CD14-positive monocyte (primary cell): ENCODE results near the gene ATP11A. TPM values are rescaled to one million over a fixed set of nuclear protein-coding genes. Genes with fewer than 3 reads are reported as not detected.

ENCODE experiments used
- DNase-seq, 3 donors: peaks; one replicate each; pipeline ENCODE4 v3.0.0-alpha.2; 2011 to 2022
- H2AFZ ChIP-seq: 2 replicates; pipeline ENCODE4 v1.6.0; 2012; ENCODE audit warnings: mild to moderate bottlenecking, low read depth, low read length, inconsistent platforms; ENCODE audit not compliant: insufficient read depth, poor library complexity, severe bottlenecking
- H3K27ac ChIP-seq, 2 donors: 1 replicate in 1 of 2; 2 replicates in 1 of 2; pipeline ENCODE4 v1.5.1; 2012 to 2013; ENCODE audit warnings: low read length in 2 of 2, control low read depth in 1 of 2, inconsistent platforms in 1 of 2, low read depth in 1 of 2, mild to moderate bottlenecking in 1 of 2
- H3K27me3 ChIP-seq, 2 donors: one replicate each; pipeline versions ENCODE4 v1.6.0 to v1.6.1; 2011 to 2013; ENCODE audit warnings: low read length in 2 of 2; ENCODE audit not compliant: control insufficient read depth in 2 of 2, insufficient read depth in 2 of 2
- H3K36me3 ChIP-seq, 2 donors: replicated peaks in 1 of 2; 1 replicate in 1 of 2; 2 replicates in 1 of 2; pipeline versions ENCODE4 v1.5.1 to v1.6.1; 2012 to 2013; ENCODE audit warnings: low read length in 2 of 2, control low read depth in 1 of 2, inconsistent platforms in 1 of 2, mild to moderate bottlenecking in 1 of 2; ENCODE audit not compliant: insufficient read depth in 2 of 2, control insufficient read depth in 1 of 2
- H3K4me1 ChIP-seq, 2 donors: 1 replicate in 1 of 2; 2 replicates in 1 of 2; pipeline versions ENCODE4 v1.5.1 to v1.6.1; 2012 to 2013; ENCODE audit warnings: low read length in 2 of 2, control low read depth in 1 of 2, inconsistent platforms in 1 of 2, mild to moderate bottlenecking in 1 of 2, moderate library complexity in 1 of 2; ENCODE audit not compliant: insufficient read depth in 2 of 2, control insufficient read depth in 1 of 2
- H3K4me2 ChIP-seq: replicated peaks from 2 replicates; pipeline ENCODE3; 2012; ENCODE audit warnings: low read length, moderate library complexity, mild to moderate bottlenecking; ENCODE audit not compliant: poor library complexity, severe bottlenecking; ENCODE audit errors: extremely low read depth
- H3K4me3 ChIP-seq, 3 experiments: fragments of 200-600 bp in 1 of 3; sonication (generic) in 1 of 3; replicated peaks in 1 of 3; 1 replicate in 2 of 3; 2 replicates in 1 of 3; pipeline ENCODE4 v1.5.1; 2011 to 2013; ENCODE audit warnings: low read length in 3 of 3, mild to moderate bottlenecking in 3 of 3, control low read depth in 2 of 3, low read depth in 2 of 3, inconsistent platforms in 1 of 3, moderate library complexity in 1 of 3
- H3K79me2 ChIP-seq: 2 replicates; pipeline ENCODE4 v1.6.0; 2012; ENCODE audit warnings: mild to moderate bottlenecking, control low read depth, inconsistent platforms, low read length, moderate library complexity; ENCODE audit not compliant: insufficient read depth
- H3K9ac ChIP-seq: 2 replicates; pipeline ENCODE4 v1.6.0; 2017; ENCODE audit warnings: low read length, mild to moderate bottlenecking; ENCODE audit not compliant: insufficient read depth, poor library complexity, severe bottlenecking
- H3K9me3 ChIP-seq, 2 donors: replicated peaks in 1 of 2; 1 replicate in 1 of 2; 2 replicates in 1 of 2; pipeline versions ENCODE4 v1.5.1 to v1.6.1; 2012 to 2013; ENCODE audit warnings: low read length in 2 of 2, control low read depth in 1 of 2; ENCODE audit not compliant: control insufficient read depth in 1 of 2, insufficient read depth in 1 of 2
- H4K20me1 ChIP-seq: 2 replicates; pipeline ENCODE4 v1.6.0; 2012; ENCODE audit warnings: mild to moderate bottlenecking, low read length, control low read depth, moderate library complexity; ENCODE audit not compliant: insufficient read depth
- H3K27ac Mint-ChIP-seq, 7 donors: one replicate each; pipeline ENCODE4 v1.8.0; 2020; ENCODE audit warnings: mild to moderate bottlenecking in 7 of 7, mixed read lengths in 7 of 7, moderate library complexity in 6 of 7, inconsistent platforms in 2 of 7
- H3K27me3 Mint-ChIP-seq, 3 donors: one replicate each; pipeline ENCODE4 v1.8.0; 2021 to 2022; ENCODE audit warnings: low read depth in 3 of 3, mild to moderate bottlenecking in 3 of 3, mixed read lengths in 3 of 3, moderate library complexity in 3 of 3, inconsistent platforms in 1 of 3
- H3K36me3 Mint-ChIP-seq, 2 donors: one replicate each; pipeline ENCODE4 v1.8.0; 2020; ENCODE audit warnings: mixed read lengths in 2 of 2, inconsistent platforms in 1 of 2, mild to moderate bottlenecking in 1 of 2
- H3K4me1 Mint-ChIP-seq: one replicate; pipeline ENCODE4 v1.8.0; 2020; ENCODE audit warnings: mild to moderate bottlenecking, mixed read lengths
- H3K4me3 Mint-ChIP-seq, 2 donors: one replicate each; pipeline ENCODE4 v1.8.0; 2020; ENCODE audit warnings: mild to moderate bottlenecking in 2 of 2, mixed read lengths in 2 of 2, moderate library complexity in 1 of 2
- H3K9me3 Mint-ChIP-seq, 7 donors: one replicate each; pipeline ENCODE4 v1.8.0; 2020 to 2022; ENCODE audit warnings: mixed read lengths in 7 of 7, mild to moderate bottlenecking in 6 of 7, moderate library complexity in 6 of 7, inconsistent platforms in 2 of 7
- WGBS: methylation state at CpG from one replicate; pipeline ENCODE4 v1.1.5; 2013; ENCODE audit warnings: missing lambda C conversion rate; ENCODE audit not compliant: insufficient coverage; 5-methylcytosine and 5-hydroxymethylcytosine counted together
- intact Hi-C, 2 donors: fragments of 100-400 bp; cut with micrococcal nuclease; formaldehyde crosslinking; loops; one replicate each; pipeline versions ENCODE4 v1.15.0 to v1.15.1; 2023
- polyA plus RNA-seq, 3 donors: library from polyadenylated mRNA; depleted of rRNA in 1 of 3; unstranded in 2 of 3; stranded (reverse) in 1 of 3; fragments of 300-500 nt in 2 of 3; fragments of >200 nt in 1 of 3; fragmentation: Illumina TruSeq in 2 of 3; gene quantifications; 1 replicate in 2 of 3; 2 replicates in 1 of 3; pipeline ENCODE4 v1.2.3, GENCODE V29; 2012 to 2021
- TF ChIP-seq, protein P1 (sequence below): fragments of 200-600 bp; IDR thresholded peaks from one replicate; pipeline ENCODE4 v1.8.0; 2022; ENCODE audit warnings: antibody characterized with exemption, mild to moderate bottlenecking

Gene ATP11A
- polyA plus RNA-seq, 3 donors = 7.2 to 45.4 (median 7.6) TPM

DNA sequence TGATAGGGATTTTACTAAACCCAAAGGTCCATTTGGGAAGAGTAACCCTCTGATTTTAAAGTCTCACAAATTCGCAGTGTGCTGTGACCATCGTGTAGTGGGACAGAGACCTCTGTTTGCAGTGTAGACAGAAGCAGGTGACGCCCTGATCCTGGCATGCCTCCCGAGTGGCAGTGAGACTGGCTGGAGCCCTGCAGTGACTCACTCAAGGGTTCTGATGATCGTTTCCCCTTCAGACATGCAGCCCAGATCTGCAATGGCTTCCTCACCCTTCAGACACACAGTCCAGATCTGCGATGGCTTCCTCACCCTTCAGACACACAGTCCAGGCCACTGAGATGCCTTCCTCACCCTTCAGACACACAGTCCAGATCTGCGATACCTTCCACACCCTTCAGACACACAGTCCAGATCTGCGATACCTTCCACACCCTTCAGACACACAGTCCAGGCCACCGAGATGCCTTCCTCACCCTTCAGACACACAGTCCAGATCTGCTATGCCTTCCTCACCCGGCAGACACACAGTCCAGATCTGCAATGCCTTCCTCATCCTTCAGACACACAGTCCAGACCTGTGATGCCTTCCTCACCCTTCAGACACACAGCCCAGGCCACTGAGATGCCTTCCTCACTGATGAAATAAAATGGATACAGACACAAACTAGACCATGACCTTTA lies 125.2 kb downstream of the ATP11A start:
- peaks cover 3 to 26% (median 13%) of the 10 kb centered on the region in 7 donors for H3K9me3 Mint-ChIP-seq
- H3K4me3 Mint-ChIP-seq = no peak overlapping the region
- H3K4me3 ChIP-seq = no peak overlapping the region
- H3K36me3 ChIP-seq = peaks cover 86 to 99% of the 10 kb centered on the region in 2 donors
- DNase-seq = no peak
- H3K27me3 Mint-ChIP-seq = peaks cover 0 to 2% (median 0%) of the 10 kb centered on the region in 3 donors
- H3K4me1 ChIP-seq = no peaks in the 10 kb centered on the region
- no peaks in the 10 kb centered on the region for H3K79me2 ChIP-seq
- H3K27ac ChIP-seq = no peak overlapping the region
- peaks cover 36% of the 10 kb centered on the region for H4K20me1 ChIP-seq
- 100% methylated on average over 10 of the region's 10 CpGs for WGBS
- no peak overlapping the region for H3K4me2 ChIP-seq
- peak overlapping the region in 2 of 7 donors; percentile 13 to 17 for H3K27ac Mint-ChIP-seq
- no peaks in the 10 kb centered on the region for H3K27me3 ChIP-seq
- no peaks in the 10 kb centered on the region for H3K4me1 Mint-ChIP-seq
- peaks cover 6 to 13% of the 10 kb centered on the region in 2 donors for H3K9me3 ChIP-seq
- intact Hi-C loops = no loop called here
- no peak overlapping the region for H3K9ac ChIP-seq
- TF ChIP-seq, protein P1, sequence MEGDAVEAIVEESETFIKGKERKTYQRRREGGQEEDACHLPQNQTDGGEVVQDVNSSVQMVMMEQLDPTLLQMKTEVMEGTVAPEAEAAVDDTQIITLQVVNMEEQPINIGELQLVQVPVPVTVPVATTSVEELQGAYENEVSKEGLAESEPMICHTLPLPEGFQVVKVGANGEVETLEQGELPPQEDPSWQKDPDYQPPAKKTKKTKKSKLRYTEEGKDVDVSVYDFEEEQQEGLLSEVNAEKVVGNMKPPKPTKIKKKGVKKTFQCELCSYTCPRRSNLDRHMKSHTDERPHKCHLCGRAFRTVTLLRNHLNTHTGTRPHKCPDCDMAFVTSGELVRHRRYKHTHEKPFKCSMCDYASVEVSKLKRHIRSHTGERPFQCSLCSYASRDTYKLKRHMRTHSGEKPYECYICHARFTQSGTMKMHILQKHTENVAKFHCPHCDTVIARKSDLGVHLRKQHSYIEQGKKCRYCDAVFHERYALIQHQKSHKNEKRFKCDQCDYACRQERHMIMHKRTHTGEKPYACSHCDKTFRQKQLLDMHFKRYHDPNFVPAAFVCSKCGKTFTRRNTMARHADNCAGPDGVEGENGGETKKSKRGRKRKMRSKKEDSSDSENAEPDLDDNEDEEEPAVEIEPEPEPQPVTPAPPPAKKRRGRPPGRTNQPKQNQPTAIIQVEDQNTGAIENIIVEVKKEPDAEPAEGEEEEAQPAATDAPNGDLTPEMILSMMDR = no peak
- H2AFZ ChIP-seq = no peak overlapping the region
- peaks cover 81 to 92% of the 10 kb centered on the region in 2 donors for H3K36me3 Mint-ChIP-seq

DNA sequence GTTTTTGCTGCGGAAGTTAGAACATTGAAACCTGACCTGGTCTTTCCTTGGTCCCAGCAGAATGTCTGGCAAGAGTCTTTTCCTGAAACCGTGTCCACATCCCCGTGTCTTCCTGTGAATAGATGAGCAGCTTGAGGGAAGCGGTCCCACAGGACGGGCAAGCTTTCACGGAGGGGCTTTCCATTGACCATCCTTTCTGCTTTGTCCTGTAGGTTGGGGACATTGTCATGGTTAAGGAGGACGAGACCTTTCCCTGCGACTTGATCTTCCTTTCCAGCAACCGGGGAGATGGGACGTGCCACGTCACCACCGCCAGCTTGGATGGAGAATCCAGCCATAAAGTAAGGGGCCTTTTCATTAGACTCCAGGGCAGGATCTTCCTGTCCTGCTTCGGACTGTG lies 126.0 kb downstream of the ATP11A start:
- H3K4me1 ChIP-seq = no peaks in the 10 kb centered on the region
- H3K27ac Mint-ChIP-seq = no peak overlapping the region
- DNase-seq = no peak
- H3K27ac ChIP-seq = no peak overlapping the region
- H3K27me3 ChIP-seq = no peaks in the 10 kb centered on the region
- H3K4me3 Mint-ChIP-seq = no peak overlapping the region
- no peak overlapping the region for H2AFZ ChIP-seq
- peaks cover 3 to 26% (median 13%) of the 10 kb centered on the region in 7 donors for H3K9me3 Mint-ChIP-seq
- peaks cover 83 to 92% of the 10 kb centered on the region in 2 donors for H3K36me3 Mint-ChIP-seq
- intact Hi-C loops = no loop called here
- H3K4me1 Mint-ChIP-seq = no peaks in the 10 kb centered on the region
- H4K20me1 ChIP-seq = peaks cover 34% of the 10 kb centered on the region
- H3K79me2 ChIP-seq = no peaks in the 10 kb centered on the region
- H3K36me3 ChIP-seq = peaks cover 88 to 100% of the 10 kb centered on the region in 2 donors
- H3K27me3 Mint-ChIP-seq = peaks cover 0 to 2% (median 0%) of the 10 kb centered on the region in 3 donors
- WGBS = 97% methylated on average over 13 of the region's 13 CpGs
- H3K4me3 ChIP-seq = no peak overlapping the region
- TF ChIP-seq, protein P1 = no peak
- H3K9me3 ChIP-seq = peaks cover 6 to 13% of the 10 kb centered on the region in 2 donors
- no peak overlapping the region for H3K9ac ChIP-seq
- H3K4me2 ChIP-seq = no peak overlapping the region
